GM21529 (cell line): ENCODE results near the gene CHKB.

Experiments
- ATAC-seq: cut with Tn5 transposase; IDR thresholded peaks from one replicate; pipeline ENCODE4 v1.9.1; 2021; ENCODE audit not compliant: unreplicated experiment

Gene CHKB

DNA sequence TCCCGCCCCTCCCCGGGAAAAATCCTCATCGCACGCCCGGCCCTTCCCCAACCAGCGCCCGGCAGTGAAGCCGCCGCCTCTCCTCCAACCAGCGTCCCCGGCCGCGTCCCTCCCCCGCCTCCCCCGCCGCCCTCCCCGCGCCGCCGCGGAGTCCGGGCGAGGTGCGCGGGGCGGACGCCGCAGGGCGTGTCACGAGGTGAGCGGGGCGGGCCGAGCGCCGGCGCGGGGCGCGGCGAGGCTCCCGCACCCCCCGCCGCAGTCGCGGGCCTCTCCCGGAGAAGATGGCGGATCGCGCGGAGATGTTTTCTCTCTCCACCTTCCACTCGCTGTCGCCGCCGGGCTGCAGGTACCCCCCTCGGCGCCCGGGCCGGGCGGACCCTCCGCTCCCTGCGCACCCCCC is 17.9 kb upstream of the CHKB start, which contains the start of gene MAPK8IP2:
Gene MAPK8IP2 (plus strand): TSS at position 256 of the 400 bp plus-strand sequence. CDS start 26 bp downstream, at position 282.
- ATAC-seq, result no peak

DNA sequence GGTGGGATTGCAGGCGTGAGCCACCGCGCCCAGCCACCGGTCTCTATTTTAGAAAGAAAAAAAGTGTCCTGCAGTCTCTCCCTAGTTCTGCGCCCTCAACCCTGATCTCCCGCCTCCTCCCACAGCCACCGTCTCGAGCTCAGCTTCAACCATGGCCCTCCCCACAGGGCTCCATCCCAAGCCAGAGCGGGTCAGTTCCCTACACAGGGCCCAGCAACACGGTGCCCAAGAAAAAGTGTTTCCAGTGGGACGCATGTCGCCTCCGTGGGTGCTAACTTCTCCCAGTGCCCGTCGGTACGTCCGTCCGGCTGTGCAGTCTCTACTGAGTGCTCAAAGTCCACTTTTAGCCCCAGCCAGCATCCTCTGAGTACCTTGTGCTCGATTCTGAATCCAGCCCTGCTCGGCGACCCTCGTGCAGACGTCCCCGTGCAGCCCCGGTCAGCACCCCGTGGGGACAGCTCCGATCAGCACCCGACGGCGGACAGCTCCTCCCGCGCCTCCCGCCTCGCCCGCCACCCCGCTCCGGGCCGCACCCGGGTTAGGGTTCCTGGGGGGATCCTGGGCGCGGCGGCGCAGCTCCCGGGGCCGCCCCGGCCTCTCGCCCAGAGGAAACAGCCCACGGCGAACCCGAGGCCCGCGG is 17.3 kb upstream of the CHKB start:
- no peak for ATAC-seq

DNA sequence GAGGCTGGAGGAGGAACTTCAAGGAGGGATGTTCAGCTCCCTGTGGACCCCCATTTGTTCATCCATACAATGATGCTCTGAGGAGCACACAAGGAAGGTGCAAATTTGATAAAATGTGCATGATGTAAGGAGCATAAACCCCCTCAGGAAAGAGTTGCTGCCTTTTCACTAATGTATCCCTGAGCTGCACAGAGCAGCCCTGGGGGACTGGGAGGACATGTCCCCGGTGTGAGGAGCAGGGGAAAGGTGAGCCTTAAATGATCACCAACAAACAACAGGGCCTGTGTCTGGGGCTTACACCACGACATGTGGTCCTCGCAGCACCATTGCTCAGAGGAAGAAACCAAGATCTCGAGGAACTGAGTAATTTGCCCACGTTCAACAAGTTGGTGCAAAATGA is 14.4 kb upstream of the CHKB start:
- no peak for ATAC-seq

DNA sequence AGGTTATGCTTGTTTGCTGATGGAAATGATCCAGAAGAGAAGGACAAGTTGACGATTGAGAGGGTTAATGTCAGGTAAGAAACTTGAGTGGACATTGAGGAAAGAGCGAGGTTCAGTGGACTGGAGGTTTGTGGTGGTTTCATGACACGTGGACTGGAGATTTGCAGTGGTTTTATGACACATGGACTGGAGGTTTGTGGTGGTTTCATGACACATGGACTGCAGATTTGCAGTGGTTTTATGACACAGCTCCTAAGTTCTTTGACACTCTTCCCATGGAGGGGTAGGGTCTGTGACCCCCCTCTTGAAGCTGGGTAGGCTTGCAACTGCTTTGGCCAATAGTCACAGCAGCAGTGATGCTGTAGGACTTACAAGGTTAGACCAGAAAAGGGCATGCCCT is 12.5 kb upstream of the CHKB start:
- ATAC-seq, result no peak

DNA sequence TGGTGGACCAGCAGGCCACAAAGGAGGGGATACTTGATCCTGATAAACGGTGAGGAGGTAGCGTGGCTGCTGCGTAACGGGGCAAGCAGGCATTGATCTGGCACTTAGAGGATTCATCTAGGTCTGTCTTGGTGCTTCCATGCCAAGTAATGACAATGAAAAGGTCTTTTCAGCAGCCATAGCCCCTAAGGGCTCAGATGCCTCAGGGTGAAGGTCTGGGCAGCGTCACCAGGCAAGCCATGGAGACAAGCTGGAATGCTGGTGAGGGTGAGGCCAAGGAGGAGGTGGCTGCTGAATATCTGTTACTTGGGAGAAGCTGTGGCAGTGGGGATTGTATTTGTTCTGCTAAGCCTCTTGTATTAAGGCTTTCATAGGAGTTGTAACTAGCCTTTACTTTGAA is 4.8 kb upstream of the CHKB start:
- ATAC-seq, result no peak

DNA sequence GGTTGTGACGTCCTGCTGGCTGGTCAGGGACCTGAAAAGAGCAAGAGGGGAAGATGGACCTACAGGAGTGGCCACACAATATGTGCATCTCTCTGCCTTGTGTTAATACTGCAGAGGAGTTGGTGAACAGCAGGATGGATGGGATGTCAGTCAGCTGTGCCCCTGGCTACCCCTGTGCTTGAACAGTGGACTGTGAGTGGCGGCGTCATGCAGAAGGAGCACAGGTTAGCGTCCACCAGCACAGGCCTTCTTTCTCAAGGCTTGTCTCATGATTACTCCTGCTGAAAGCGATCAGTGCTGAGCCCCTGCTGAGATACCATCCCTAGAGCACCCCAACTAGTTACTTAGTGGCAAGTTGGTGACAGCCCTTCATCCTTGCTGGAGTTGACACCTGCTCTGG is 3.8 kb upstream of the CHKB start:
- ATAC-seq, result no peak

DNA sequence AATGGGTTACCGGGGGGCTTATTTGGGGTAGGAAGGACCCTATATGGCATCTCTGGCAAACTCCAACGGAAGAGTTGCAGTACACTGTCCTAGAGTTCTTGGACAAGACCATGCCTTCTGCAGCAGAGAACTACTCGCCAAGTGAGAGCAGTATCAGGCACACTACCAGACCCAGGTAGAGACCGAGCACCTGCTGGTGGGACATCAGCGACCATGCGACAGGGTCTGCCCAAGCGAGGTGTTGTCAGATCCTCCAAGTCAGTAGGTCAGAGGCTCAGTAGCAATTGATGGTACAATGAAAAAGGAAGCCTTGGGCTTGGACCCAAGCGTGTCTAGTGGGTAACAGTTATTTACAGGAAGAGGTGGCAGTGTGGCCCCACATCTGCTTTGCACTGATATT is 3.1 kb upstream of the CHKB start:
- ATAC-seq, result no peak

DNA sequence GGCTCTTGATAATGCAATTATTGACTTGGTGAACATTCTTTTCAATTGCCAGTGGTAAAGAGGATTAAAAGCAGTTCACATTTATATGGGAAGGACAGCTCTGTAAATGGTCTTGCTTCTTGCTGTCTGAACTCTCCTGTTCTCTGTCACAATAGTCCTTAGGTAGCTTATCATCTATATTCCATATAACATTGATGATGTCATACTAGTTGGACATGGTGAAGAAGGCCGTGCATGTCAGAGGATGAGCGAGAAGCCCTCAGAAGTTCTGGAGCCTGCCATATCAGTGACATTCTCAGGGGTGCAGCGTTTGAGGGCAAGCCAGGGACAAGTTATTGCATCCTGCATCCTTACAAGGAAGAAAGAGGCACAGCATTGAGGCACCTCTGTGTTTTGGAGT is 2.6 kb upstream of the CHKB start:
- ATAC-seq, result no peak

DNA sequence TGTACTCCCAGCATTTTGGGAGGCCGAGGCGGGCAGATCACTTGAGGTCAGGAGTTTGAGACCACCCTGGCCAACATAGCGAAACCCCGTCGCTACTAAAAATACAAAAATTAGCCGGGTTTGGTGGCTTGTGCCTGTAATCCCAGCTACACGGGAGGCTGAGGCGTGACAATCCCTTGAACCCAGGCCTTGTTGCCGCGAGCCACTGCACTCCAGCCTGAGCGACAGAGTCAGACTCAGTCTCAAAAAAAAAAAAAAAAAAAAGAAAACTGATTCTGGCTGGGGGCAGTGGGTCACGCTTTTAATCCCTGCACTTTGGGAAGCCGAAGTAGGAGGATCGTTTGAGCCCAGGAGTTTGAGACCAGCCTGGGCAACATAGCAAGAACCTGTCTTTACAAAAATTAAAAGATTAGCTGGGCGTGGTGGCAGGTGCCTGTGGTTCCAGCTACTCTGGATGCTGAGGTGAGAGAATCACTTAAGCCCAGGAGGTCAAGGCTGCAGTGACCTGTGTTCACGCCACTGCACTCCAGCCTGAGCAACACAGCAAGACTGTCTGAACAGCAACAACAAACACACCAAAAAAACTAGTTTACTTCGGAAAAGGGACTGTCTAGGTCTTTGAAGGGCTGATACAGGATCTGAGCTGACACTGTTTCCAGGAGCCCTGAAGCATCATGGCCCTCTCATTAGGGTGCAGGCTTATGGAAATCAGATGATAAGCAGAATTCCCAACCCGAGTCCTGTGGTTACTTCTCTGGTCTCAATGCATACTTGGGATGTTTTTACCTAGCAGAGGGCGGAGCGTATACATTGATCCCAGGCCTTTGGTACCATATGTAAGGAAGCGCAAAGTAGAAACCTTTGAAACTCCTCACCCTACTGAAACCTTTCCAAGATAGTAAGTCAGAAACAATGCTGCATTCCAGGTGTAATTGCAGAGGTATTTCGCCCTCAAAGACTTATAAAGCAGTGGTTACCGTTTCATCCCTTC is 1.8 kb upstream of the CHKB start:
- no peak for ATAC-seq

DNA sequence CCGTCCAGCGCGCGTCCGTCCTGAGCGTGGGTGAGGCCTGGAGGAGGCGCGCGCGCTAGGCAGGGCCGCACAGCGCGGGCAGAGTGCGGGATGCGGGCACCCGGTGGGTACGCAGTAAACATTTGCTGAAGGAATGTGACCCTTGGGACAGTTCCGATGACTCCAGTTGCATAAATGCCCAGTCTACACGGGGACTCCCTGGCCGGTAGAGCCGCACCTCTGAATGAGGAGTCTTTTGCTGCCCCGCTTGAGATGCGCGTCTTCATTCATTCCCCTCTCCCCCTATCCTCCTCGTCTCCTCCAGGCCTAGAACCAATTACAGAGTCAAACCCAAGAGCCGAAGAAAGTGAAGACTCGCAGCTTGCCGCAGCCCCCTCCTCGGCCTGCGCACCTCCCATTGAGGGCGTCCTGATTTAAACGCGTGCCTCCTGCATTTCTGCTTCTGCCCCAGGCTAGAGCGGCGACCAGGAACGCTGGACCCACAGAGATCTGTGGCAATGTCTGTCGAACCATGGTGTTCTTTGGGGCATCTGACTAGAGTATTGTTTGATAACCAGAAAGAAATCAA is 729 bp upstream of the CHKB start:
- peak; percentile 22 for ATAC-seq

DNA sequence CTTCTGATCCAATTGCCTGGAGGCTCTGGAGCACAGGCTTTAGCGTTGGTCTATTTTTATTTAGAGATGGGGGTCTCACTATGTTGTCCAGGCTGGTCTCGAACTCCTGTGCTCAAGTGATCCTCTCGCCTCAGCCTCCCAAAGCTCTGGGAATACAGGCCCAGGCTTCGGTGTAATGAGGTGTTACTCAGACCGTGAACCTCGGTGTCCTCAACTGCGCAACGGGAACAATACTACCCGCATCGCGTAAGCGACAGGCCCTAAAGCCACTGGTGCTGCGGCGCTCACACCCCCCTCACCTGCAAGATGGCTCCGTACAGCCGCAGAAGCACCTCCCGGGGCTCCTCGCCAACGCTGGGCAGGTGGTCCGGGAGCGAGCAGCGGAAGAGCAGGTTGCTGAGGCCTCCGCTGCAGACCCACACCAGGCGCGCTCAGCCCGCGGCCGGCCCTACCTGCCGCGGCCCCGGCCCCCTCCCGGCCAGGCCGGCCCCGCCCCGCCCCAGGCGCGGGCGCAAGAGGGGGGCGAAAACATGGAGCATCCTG is 628 bp downstream of the CHKB start:
- no peak for ATAC-seq

DNA sequence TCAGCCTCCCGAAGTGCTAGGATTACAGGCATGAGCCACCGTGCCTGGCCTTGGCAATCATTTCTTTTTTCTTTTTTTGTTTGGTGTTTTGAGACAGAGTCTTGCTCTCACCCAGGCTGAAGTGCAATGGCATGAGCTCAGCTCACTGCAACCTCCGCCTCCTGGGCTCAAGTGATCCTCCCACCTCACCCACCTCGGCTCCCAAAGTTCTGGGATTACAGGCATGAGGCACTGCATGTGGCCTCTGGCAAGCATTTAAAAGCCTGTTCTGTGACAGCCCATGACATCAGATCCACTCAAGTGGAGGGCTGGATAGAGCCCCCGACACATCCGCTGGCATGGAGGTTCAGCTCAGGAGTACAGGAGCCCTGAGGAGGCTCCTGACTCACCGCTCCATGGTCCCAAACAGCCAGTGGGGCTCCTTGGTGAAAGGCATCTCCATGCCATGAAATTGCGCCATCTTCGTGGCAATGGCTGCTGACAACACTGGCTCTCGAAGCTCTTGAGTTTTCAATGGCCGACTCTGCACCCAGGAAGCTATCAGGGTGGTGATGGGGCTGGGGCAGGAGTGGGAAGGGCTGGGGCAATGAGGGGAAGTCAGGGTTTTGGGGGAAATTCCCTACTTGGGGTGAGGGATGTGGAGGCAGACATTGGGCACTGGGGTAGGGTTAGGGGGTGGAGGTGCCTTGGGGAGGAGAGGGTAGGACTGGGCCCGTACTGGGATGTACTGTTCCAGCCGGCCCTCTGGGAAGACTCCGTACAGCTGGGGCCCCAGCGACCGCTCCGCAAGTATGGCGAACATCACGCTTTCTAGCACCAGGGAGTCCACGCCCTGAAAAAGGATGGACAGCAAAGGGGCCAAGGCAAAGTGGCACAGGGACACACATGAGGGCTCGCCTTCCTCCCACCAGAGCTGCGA is 1.4 kb downstream of the CHKB start:
- ATAC-seq, result no peak

DNA sequence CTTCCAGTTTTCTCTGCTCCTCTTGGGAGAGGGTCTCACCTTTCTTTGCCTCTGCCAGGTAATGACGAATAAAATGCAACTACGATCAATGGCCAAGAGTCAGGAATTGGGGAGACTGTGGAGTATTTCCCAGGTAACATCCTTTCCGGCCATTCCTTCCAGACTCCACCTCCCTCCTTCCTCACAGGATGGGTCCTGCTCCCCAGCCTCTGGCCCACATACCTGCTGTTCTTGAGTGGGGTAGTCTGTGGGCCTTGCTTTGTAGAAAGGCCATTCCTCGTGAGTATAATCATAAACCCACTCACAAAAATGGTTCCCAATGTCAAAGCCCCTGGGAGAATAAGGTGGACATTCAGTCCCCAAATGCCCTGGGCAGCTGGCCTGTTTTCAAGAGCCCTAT is 2.9 kb downstream of the CHKB start:
- ATAC-seq, result no peak

DNA sequence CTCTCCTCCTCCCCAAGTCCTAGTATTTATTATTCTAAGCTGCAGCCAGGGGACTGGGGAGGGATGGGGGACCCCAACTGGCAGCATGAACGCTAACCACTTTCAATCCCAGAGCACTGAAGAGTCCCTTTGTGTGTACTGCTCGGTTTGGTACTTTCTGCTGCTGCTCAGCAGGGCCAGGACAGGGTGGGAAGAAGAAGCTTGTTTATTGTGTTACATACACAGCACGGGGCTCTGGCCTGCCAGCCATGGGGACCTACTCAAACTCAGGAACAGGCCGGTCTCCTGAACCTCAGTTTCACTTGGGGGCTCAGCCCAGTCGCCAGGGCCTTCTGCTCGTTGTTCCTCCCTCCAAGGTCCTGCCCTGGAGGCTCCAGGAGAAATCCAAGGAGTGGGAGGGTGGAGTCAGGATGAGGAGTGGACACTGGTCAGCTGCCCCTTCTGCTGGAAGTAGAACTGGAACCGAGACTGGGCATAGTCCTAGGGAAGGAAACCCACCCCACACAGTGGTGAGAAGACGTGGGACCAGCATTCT is 3.8 kb downstream of the CHKB start:
- ATAC-seq, result no peak

DNA sequence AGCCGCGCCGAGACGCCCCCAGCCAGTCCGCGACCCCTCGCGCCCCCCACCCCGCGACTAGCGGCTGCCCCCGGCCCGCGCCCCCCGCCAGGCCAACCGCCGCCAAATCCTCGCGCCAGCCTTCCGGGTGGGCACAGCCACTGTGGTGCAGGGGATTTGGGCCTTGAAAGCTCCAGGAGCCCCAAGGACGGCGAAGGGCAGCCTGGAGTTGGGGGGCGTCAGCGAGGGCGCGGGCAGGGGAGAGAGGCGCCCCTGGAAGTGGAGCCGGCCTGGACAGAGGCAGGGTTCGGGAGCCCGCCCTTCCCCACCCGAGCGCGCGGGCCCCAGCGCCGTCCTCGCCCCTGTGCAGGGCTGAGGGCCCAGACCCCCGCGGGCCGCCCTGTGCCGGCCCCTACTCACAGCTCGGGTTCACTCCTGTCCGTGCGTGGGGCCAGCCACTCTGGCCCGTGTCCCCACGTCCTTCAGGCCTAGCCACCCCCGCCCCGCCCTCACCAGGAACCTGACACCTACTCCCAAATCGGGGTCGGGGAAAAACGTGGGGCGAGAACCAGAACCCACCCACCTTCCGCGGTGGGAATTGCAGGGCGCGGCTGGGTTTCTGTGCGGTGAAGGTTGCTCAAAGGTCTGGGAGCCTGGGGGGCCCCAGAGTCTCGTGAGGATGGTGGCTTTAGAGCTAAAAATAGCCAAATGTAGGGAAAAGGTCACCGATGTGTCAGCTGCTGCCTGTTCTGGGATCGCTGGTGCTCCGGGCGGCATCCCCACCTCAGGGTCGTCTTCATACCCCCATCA is 4.5 kb downstream of the CHKB start, which contains the start of gene CPT1B:
Gene CPT1B (minus strand): TSS at position 441 of the 789 bp plus-strand sequence. CDS start 512 bp downstream, outside the sequence.
- no peak for ATAC-seq

DNA sequence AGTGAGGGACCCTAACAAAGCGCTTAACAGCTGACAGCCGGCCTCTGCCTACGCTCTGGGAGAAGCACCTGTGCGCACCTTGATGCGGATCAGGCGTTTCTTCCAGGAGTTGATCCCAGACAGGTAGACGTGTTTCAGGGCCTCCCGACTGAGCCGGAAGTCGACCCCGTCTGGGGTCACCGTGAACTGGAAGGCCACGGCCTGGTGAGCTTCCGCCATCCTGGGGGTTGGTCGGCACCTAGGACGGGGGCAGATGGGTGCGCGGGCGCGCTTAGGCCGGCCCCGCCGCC is 5.0 kb downstream of the CHKB start:
- ATAC-seq, result no peak

DNA sequence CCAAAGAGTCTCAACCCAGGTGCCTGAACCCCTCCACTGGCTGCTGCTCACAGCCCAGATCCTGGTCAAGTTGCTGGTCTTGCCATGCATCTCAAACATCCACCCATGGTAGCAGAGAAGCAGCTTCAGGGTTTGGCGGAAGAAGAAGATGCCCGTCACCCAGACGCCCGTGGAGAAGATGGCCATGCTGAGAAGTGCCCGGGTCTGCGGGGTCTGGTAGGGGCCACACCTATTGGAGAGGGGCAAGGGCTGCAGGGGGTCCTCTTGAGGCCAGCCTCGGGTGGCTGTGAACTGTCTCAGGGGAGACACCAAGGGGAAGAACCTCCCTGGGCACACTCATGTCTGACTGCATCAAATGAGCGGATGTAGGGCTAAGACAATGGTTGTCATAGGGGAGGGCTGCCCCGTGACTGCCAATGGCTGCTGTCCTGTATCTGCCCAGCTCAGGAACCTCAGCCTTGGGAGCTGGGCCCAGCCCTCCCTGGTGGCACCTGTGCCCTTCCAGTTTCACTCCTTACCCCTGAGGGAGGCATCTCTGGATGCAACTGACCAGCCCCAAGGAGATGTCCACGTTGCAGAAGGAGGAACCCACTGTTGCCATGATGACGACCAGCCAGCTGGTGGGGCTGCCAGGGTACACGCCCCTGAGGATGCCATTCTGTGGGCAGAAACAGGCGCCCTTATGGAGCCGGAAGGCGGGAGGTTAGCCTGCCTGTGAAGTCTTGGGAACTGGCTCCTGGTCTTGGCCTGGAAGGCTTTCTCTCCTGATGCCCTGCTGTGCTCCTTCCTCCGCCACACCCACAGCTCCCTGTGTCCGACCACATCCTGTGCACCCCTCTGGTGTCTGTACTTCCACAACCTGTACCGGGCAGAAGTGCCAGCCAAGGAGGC is 5.6 kb downstream of the CHKB start:
- no peak for ATAC-seq

DNA sequence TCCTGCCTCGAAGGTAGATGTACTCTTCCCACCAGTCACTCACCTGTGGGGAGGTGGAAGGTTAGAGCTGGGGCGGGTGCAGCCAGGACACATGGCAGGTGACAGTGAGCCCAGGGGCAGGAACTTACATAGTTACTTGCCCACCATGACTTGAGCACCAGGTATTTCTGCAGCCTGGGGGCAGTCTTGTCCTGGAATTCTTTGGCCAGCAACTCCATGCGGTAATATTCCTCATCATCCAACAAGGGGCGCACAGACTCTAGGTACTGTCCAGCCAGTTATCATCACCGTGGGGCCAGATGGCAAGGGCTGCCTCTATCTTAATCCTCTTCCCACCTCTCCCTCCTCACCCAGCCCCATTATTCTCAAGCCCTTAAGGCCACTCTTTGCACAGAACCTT is 6.6 kb downstream of the CHKB start:
- ATAC-seq, result no peak
